HG02610 (cell line): Measurements from ENCODE around the gene GANAB.
"Not testable (repeated sequence)": the region's sequence is repeated elsewhere in the genome, so short reads cannot be mapped to it uniquely, and the experiment has no call there.

Source experiments
- ATAC-seq: cut with Tn5 transposase; IDR thresholded peaks from one replicate; pipeline ENCODE4 v1.9.1; 2021; ENCODE audit warnings: mild to moderate bottlenecking, moderate library complexity; ENCODE audit not compliant: unreplicated experiment

The GANAB gene

GRCh38 chr11:62645946-62646824, at the start of gene GANAB:
TSS of gene GANAB (minus strand) at chr11:62646613. CDS start at chr11:62646599, 14 bp downstream.
- ATAC-seq = peak; percentile 91

GRCh38 chr11:62694455-62695167, 48.2 kb upstream of the GANAB start:
- ATAC-seq = no peak

GRCh38 chr11:62693624-62694023, 47.2 kb upstream of the GANAB start:
- not testable (repeated sequence) for ATAC-seq

GRCh38 chr11:62689421-62690183, 43.2 kb upstream of the GANAB start, which contains the start of gene LRRN4CL:
TSS of gene LRRN4CL (minus strand) at chr11:62689530. CDS start at chr11:62688508, 1,022 bp downstream.
- ATAC-seq = no peak

GRCh38 chr11:62688491-62688890, 42.1 kb upstream of the GANAB start:
- no peak for ATAC-seq

GRCh38 chr11:62687508-62688396, 41.3 kb upstream of the GANAB start:
- ATAC-seq = no peak

- no peak for ATAC-seq
These were observed 36.1 kb upstream of the GANAB start for GRCh38 chr11:62682518-62682917.

GRCh38 chr11:62680825-62681240, 34.4 kb upstream of the GANAB start:
- ATAC-seq = no peak

- peak; percentile 65 for ATAC-seq
These were observed 32.6 kb upstream of the GANAB start, which contains the start of gene UBXN1 for GRCh38 chr11:62678770-62679696. TSS of gene UBXN1 (minus strand) at chr11:62679073. CDS start at chr11:62678923, 150 bp downstream.

GRCh38 chr11:62678433-62678769, 32.0 kb upstream of the GANAB start:
- no peak for ATAC-seq

- no peak for ATAC-seq
These were observed 31.3 kb upstream of the GANAB start for GRCh38 chr11:62677714-62678113.

GRCh38 chr11:62677156-62677555, 30.7 kb upstream of the GANAB start:
- ATAC-seq = no peak

GRCh38 chr11:62676698-62677097, 30.3 kb upstream of the GANAB start:
- no peak for ATAC-seq

- ATAC-seq = not testable (repeated sequence)
These were observed 29.0 kb upstream of the GANAB start for GRCh38 chr11:62675415-62675814.

GRCh38 chr11:62673196-62673525, 26.7 kb upstream of the GANAB start:
- ATAC-seq = no peak

GRCh38 chr11:62671608-62672389, 25.4 kb upstream of the GANAB start, which contains the start of the genes LBHD1 and UQCC3:
TSS of gene LBHD1 (minus strand) at chr11:62672267. CDS start at chr11:62670031, 2,236 bp downstream.
TSS of gene UQCC3 (plus strand) at chr11:62671673. CDS start at chr11:62671746, 73 bp downstream.
- peak; percentile 56 for ATAC-seq

GRCh38 chr11:62671236-62671607, 24.8 kb upstream of the GANAB start:
- ATAC-seq = no peak
